ENCODE measurements around the gene ARID3B.
"Not testable (repeated sequence)": the region's sequence is repeated elsewhere in the genome, so short reads cannot be mapped to it uniquely, and the experiment has no call there.

Gene ARID3B

DNA sequence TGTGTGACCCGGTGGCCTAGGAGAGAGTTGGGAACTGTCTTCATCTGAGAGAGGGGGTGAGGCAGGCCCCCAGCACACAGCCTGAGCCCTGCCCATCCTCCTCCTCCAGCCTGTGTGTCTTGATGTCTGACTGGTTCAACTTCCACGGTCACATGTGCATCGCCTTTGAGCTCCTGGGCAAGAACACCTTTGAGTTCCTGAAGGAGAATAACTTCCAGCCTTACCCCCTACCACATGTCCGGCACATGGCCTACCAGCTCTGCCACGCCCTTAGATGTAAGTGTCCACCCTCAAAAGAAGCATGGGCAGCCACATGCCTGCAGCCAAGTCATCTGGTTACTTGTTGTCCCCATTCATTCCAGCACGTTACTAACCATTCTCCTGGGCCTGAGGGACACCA, 84.7 kb downstream of the ARID3B start:
- no peak for DNase-seq

DNA sequence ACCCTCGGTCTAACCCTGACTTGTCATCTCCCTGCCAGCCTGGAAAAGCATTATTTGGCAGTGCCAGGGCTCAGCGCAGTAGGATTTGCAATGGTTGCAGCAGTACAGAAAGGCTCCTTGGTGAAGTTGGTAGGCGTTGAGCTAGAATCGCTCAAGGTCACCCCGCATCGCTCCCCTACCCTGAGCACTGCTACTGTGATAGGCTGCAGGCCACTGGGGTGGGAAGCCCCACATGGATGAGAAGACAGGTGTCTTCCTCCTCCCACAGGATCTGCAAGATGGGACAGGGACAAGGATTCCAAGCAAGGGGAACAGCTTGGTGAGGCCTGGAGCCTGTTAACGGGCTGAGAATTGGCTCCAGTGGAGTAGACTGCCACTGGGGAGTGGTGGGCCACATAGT, 85.3 kb downstream of the ARID3B start:
- no peak for DNase-seq

DNA sequence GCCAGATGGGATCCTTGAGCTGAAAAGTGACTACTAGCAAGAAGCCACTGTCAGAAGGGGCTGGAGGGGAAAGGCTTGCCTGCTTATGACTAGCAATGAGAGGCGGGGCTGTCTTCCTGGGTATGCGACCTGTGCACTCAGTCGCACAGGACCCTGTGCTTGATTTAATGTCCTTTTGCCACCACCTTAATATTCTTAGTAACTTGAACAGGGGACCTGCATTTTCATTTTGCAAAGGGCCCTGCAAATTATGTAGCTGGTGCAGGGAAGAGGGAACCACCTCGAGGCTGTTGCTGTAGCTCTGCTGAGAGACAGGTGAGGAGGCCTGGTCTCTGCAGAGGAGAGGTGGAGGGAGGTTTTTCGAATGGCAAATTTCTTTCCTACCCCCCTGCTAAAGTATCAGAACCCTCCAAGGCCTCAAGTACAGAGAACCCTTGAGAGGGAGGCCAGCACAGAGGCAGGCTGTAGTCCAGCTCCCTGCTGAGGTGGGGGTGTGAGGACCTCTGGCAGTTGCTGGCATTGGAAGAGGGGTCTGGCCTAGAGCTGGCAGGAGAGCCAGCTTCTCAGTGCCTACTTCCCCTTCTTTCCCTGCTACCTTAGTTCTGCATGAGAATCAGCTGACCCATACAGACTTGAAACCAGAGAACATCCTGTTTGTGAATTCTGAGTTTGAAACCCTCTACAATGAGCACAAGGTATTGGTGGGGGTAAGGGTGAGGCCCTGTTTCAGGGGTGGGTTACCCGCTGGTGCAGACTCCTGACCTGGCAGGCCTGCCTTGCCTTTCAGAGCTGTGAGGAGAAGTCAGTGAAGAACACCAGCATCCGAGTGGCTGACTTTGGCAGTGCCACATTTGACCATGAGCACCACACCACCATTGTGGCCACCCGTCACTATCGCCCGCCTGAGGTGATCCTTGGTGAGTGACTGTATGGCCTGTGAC, 86.0 kb downstream of the ARID3B start:
- no peak for DNase-seq

DNA sequence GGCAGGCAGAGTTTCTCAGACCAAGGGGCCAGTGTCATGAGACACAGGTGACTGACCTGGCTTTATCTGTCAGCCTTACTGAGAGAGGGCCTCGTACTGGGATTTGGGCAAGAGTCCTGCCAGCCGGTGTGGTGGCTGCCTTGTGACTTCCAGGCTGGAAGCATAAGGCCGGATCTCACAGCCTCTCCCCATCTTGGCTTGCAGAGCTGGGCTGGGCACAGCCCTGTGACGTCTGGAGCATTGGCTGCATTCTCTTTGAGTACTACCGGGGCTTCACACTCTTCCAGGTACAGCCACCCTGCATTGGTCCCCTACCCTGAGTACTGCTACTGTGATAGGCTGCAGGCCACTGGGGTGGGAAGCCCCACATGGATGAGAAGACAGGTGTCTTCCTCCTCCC, 86.7 kb downstream of the ARID3B start:
- DNase-seq, result no peak

DNA sequence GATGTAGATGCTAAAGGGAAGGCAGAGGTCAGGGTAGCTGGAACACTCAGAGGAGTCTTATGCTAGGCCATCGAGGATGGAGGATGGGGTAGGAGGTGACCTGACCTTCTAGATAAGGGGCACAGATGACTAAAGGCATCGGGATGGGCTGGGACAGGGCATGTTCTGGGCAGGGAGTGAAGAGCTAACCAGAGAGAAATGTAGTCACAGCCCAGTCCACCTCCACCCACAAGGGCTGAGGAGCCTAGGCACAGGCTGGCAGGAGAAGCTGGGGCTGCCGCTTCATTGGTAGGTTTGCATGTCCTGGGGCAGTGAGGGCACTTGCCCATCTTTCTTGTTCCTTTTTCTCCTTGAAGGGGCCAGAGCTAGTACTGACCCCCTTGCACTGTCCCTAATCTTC, 87.2 kb downstream of the ARID3B start:
- no peak for DNase-seq

DNA sequence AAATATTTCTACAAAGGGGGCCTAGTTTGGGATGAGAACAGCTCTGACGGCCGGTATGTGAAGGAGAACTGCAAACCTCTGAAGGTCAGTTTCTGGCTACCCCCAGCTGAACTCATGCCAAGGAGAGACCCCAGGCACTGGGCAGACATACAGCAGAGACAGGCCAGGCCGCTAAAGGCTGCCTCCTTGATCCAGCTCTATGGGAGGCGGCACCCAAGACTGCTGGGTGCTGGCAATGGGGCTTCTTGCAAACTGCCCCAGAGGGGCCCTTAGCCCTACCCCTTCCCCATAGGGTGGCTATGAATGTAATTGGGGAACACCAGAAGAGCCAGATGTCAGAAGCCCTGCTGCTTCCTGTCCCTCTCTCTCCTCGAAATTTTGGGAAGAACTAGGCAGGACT, 87.9 kb downstream of the ARID3B start:
- no peak for DNase-seq

DNA sequence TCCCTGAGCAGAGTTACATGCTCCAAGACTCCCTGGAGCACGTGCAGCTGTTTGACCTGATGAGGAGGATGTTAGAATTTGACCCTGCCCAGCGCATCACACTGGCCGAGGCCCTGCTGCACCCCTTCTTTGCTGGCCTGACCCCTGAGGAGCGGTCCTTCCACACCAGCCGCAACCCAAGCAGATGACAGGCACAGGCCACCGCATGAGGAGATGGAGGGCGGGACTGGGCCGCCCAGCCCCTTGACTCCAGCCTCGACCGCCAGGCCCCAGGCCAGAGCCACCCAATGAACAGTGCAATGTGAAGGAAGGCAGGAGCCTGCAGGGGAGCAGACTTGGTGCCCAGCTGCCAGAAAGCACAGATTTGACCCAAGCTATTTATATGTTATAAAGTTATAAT, 88.7 kb downstream of the ARID3B start:
- not testable (repeated sequence) for DNase-seq

DNA sequence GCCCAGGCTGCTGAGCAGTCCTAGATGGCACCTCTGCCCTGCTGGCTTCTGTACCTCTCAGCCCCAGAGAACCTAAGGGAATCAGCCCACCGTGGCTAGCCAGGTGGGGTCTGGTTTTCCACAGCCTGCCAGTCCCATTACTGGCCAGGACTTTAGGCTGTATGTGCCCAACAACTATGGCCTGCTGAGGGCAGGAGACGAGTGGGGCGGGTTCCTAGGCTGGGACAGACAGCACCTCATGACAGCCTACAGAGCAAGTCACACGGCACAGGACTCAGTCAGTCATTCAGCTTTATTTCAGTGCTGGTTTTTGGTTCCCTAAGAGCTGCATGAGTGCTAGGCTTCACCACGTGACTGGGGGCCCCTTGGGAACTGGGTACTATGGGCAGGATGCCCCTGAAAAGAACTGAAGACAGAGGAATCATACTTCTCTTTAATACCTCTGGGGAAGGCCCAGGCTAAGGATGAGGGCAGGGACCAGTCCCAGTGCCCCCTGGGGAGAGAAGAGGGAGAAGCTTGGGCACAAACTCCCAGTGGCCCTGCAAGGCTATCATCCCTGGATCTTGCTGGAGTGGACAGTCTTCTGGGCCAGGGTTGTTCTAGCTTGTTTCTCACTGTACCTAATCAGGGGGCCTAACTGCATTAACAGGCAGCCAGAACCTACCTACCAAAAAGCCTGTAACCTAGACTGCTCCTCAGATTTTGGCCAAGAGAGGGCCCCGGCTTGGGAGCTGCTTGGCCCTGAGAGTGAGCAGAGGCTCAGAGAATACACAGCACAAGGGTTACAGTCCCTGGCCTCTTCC, 89.5 kb downstream of the ARID3B start:
- no peak for DNase-seq

DNA sequence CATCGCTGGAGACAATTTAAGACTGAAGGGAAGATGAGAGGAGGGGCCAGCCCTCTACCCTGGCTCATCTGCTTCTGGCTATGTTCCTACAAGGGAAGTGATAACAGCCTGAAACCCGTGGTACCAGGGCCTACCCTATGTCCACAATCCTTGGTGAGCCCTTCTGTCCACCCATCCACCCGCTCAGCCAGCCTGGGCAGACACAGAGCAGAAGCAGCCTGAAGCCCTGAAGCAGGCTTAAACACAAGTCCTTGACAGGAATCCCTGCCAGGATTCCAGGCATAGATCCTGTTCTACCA, 90.0 kb downstream of the ARID3B start:
- DNase-seq, result no peak

DNA sequence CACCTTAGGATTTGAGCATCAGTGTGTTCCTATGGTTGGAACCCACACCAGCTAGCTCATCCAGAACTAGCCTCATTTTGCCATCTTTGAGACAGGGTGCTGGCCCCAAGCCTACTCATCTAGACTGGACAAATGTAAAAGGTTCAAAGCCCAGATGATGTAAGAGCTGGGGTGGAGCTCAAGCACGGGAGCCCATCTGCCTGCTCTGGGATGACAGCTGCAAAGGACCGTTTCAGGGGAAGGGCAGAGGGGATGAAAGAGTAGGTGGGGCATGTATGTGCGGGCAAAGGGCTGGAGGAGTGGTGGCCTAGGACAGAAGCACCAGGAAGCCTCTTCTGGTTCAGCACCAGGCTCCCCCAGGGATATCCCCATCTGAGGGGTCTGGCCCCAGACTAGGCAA, 90.4 kb downstream of the ARID3B start:
- DNase-seq, result no peak

DNA sequence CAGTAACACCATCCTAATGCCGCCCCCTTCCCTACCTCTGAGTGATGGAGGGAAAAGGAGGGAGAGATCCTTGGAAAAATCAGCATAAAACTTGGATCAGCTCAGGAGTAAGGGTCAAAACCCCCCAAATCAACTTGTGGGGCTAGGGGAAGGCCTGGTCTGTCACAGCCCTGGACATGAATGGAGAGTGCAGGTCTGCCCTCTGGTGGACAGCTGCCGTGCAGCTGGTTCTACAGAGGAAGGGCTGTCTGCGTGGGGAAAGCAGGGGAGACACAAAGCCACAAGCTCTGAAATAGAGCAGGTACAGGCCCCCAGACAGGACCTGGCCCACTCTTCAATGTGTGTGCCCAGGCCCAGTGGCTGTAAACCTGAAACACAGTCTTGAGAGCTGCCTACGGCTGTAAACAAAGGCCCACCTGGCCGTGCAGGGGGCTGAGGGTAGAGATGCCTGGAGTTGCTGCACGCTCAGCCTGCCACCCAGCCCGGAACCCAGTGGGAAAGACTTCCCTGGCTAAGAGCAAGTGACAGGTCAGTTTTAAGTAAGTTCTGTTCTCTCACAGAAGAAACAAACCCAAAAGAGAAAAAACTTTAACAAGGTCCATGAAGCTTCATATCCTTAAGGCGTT, 91.0 kb downstream of the ARID3B start:
- DNase-seq, result peak; percentile 12 to 51 (median 24)

DNA sequence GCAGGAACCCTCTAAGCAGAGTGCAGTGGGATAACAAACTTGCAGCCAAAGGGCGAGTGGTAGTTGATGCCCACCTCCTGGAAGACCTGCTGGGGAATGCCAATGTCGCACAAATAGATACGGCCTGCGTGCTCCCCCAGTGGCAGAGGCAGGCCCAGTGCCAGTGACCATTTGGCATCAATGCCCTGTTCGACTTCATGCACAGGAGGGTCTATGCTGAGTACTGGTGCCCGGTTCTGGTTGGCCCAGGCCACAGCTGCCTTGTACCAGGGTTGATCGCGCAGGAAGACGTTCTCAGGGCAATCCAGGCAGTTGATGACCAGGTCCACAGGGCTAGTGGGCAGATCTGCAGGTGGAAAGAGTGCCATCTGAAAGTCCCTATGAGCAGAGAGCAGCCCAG, 91.6 kb downstream of the ARID3B start:
- no peak for DNase-seq

DNA sequence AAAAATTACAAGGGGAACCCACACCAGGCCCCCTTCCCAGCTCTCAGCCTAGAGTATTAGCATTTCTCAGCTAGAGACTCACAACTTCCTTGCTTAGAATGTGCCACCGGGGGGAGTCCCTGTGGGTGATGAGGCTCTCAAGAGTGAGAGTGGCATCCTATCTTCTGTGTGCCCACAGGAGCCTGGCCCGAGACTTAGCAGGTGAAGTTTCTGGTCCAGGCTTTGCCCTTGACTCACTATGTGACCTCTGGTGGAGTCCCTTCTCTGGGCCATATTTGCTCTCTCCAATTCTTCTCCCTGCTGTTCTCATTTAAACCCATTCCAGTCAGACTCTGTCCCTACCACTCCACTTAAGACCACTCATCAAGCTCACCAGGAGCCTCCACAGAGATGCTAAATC, 92.8 kb downstream of the ARID3B start:
- no peak for DNase-seq

DNA sequence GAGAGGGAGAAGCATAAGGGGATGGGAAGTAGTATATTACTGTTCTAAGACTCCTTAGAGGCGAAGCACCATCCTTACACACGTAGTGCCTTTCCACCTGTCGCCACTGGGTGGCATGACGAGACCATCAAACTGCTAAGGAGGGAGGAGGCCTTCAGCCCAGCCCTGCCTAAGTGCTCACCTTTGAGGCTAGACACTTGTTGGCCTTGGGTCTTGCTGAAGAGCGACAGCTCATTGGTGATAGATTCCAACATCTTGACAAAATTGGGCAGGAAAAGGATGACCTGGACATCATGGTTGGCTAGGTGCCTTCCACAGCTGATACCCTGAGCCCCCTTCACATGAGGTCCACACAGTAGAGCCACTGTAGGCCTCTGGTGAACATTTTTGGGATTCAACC, 94.2 kb downstream of the ARID3B start:
- DNase-seq, result peak; percentile 30 to 60 (median 45)

DNA sequence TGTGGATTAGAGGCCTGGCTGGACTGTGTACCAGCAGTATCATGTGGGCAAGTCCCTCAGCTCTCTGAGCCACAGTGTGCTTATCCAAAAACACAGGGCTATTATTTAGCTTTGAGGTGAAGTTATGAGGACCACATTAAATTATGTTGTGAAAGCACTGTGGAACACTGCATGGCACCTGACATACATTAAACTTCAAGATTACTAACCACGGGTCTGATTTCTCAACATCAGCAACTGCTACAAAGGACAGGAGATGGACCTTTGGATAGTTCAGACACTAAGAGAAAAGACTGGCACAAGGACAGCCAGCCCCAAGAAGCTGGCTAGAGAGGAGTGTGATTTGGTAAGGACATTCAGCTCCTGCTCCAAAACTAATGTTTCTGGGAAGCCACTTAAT, 96.0 kb downstream of the ARID3B start:
- DNase-seq, result no peak

DNA sequence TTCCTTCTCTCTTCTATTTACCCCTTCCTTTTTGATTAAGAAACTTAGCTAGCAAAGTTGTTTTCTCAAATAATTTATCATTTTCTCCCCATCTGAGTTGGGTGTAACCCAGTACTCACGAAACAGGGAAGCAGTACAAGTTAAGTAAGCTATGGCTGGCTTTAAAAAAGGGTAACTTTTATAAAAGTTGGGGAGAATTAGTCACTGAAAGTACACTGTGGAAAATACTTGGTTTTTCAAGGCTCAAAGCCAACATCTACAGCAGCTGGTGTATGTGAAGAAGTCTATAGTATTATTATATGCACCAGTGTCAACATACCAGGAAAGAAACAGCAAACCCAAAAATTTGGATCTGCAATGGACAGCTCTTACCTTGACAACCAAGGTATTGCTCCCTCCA, 100.1 kb downstream of the ARID3B start:
- DNase-seq, result no peak

DNA sequence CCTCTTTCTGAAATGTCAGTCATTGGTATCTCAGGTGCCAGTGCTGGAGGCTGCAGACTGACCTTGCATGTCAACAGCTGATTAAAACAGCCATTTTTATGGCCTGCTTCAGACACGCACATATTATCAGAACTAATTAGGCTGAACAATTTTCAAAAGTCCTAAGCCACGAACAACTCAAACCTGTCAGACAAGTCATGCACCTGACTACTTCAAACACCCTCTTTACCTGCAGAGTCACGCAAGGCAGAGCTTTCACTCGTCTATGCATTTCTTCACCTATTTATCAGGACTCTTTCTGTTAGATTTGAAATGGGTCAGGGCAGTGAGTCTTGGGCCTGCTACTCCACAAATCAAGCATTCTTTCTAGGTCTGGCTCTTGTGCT, 101.3 kb downstream of the ARID3B start:
- DNase-seq, result no peak

DNA sequence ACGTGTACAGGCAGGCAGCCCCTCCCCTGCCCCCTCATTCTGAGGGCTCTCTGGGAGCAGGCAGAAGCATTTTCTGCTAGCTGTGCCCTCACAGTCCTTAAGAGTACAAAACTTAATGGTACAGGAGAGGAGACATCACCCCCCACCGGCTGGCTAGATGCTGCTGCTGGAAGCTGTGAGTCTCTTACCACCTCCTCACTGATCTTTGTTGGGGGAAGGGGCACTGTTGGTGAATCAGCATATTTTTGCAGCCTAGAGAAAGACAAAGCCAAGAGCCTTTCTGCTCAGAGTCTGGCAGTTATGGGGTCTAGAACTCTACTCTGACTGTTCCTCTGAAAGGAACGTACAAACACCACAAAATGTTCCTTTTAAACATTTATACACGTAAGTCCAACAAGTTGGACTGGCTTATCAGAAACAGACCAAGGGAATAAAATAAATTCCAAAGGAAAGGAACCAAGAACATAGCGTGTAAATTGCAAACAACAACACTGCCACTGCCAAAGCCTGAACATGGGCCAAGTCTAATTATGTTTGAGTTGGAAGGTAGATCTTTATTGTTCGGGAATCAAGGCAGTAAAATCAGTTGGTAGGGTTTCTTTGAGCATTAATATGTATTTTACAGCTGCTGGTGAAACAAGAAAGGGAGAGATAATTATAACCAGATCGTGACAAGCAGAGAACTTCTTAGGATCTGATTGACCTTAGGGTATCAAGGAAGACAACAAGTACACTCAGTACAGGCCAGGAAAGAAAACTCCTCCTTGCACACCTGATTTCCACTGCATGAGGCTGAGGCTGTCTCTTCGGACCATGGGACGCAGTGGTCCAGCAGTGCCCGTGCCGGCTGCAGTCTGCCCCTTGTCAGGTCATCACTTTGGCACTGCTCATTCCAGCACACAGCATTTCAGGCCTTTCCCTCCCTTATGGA, 102.0 kb downstream of the ARID3B start:
- DNase-seq, result no peak

DNA sequence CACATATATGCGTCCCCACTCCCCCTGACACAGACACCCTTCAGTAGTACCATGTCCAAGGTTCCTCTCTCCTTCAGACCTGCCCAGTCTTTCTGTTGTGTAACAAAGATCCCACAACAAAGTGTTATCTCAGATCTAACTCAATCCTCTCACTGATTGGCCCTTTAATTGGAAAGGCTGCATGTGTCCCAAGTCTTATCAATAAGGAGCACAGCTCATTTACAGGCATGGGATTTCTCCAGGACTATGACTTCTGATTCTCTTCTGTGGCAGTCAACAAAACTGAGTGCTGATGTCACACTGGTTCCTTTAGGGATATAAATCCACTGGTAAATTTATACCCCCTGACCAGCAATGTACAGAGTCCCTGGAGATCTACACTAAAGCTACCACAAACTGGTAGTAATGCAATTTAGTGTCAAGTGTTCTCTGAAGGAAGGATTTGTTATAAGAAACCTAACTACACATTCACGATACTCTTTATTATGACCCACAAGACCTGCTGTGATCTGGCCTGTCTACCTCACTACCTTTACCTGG, 102.7 kb downstream of the ARID3B start:
- no peak for DNase-seq

DNA sequence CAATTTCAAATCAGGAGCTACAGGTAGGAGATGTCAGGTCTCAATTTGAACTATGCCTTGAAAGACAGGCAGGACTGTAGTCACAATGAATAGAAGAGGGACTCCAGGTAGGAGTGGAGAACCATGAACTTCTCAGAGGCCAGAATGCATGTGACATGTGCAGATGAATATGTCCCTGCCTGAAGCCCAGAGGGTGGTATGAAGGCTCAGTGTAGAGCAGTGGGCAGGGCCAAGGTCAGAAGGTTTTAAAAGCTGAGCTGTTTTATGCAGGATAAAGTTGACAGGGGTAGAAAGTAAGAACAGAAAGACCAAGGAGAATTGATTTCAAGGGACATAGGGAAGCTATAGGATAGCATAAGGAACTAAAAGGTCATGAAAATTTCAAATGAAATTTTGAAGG, 105.5 kb downstream of the ARID3B start:
- no peak for DNase-seq

Data from activated CD4-positive, CD25-positive, alpha-beta regulatory T cell (primary cell).